GM12878 (cell line): ENCODE data around the gene DNAJC7. TPM values are rescaled to one million over a fixed set of nuclear protein-coding genes. Genes with fewer than 3 reads are reported as not detected.
A peak's percentile ranks its signal among the peaks of the same experiment; 100 is the strongest.

Source experiments
- ATAC-seq: fragments of 200-7000 bp; cut with Tn5 transposase; 3 replicates; pipeline ENCODE4 v1.9.1; 2020; ENCODE audit warnings: mild to moderate bottlenecking, moderate library complexity
- BruUV-seq: library from RNA; stranded (reverse); fragments of 400-500 nt; replicated peaks from 2 replicates; lab custom pipeline; 2021; lab: Mats Ljungman, UMichigan
- CTCF ChIA-PET: fragments of 300-600 bp; sonication (Branson Sonifier 250); formaldehyde crosslinking; extraction: SDS; loops from one replicate; lab custom pipeline; 2021; ENCODE audit warnings: inconsistent platforms; lab: Yijun Ruan, JAX
- POLR2A ChIA-PET: fragments of 350-600 bp; formaldehyde crosslinking; extraction: SDS; loops from one replicate; lab custom pipeline; 2021; ENCODE audit warnings: inconsistent platforms; lab: Charles Lee
- RAD21 ChIA-PET: fragments of 300-600 bp; sonication (Branson Sonifier 250); formaldehyde crosslinking; loops from one replicate; lab custom pipeline; 2023; ENCODE audit warnings: antibody characterized with exemption; ENCODE audit not compliant: unreplicated experiment; lab: Charles Lee
- SMC1A ChIA-PET: fragments of 300-600 bp; sonication (Branson Sonifier 250); formaldehyde crosslinking; loops from one replicate; lab custom pipeline; 2023; ENCODE audit not compliant: unreplicated experiment, uncharacterized antibody; lab: Charles Lee
- DNase-seq: peaks from one replicate; pipeline ENCODE4 v3.0.0-alpha.2; 2011; ENCODE audit warnings: low read depth, low spot score
- FAIRE-seq: peaks from 3 replicates; lab custom pipeline; 2011; peaks lifted over from hg19 to GRCh38; lab: Jason Lieb, UNC
- H2AFZ ChIP-seq: 2 replicates; pipeline ENCODE4 v1.6.0; 2011; ENCODE audit warnings: low read depth, low read length, control low read depth; ENCODE audit not compliant: control insufficient read depth
- H3K27ac ChIP-seq: 2 replicates; pipeline ENCODE4 v1.5.1; 2011; ENCODE audit warnings: control low read depth; ENCODE audit not compliant: control insufficient read depth, insufficient read depth
- H3K27me3 ChIP-seq, 2 experiments: replicated peaks in 1 of 2; 2 replicates each; pipeline versions ENCODE4 v1.6.0 to v1.6.1; 2011; ENCODE audit warnings: low read length in 1 of 2; ENCODE audit not compliant: control insufficient read depth in 2 of 2, insufficient read depth in 2 of 2
- H3K36me3 ChIP-seq, 2 experiments: 2 replicates each; pipeline ENCODE4 v1.5.1; 2011; ENCODE audit warnings: low read length in 1 of 2; ENCODE audit not compliant: control insufficient read depth in 2 of 2, insufficient read depth in 2 of 2
- H3K4me1 ChIP-seq: 2 replicates; pipeline ENCODE4 v1.6.1; 2011; ENCODE audit warnings: mild to moderate bottlenecking, low read length, moderate library complexity, mixed read lengths; ENCODE audit not compliant: control insufficient read depth, insufficient read depth
- H3K4me2 ChIP-seq: 2 replicates; pipeline ENCODE4 v1.6.0; 2011; ENCODE audit warnings: control low read depth; ENCODE audit not compliant: control insufficient read depth, insufficient read depth
- H3K4me3 ChIP-seq: fragments of 200-600 bp; sonication (generic); 2 replicates; pipeline ENCODE4 v1.5.1; 2016
- H3K79me2 ChIP-seq: 2 replicates; pipeline ENCODE4 v1.6.0; 2011; ENCODE audit warnings: low read length; ENCODE audit not compliant: control insufficient read depth, insufficient read depth
- H3K9ac ChIP-seq: 2 replicates; pipeline ENCODE4 v1.8.0; 2011; ENCODE audit warnings: low read length, control low read depth, mixed read lengths; ENCODE audit not compliant: control insufficient read depth, insufficient read depth
- H3K9me3 ChIP-seq: replicated peaks from 3 replicates; pipeline ENCODE4 v1.5.1; 2011; ENCODE audit warnings: mild to moderate bottlenecking, low read length; ENCODE audit not compliant: control insufficient read depth, insufficient read depth
- H4K20me1 ChIP-seq: 2 replicates; pipeline ENCODE4 v1.6.0; 2011; ENCODE audit not compliant: control insufficient read depth, insufficient read depth
- IKZF2 ChIP-seq, 2 experiments: fragments of 450-650 bp; IDR thresholded peaks; 2 replicates each; pipeline ENCODE4 v1.6.1; 2017; ENCODE audit warnings: mild to moderate bottlenecking in 2 of 2, moderate library complexity in 2 of 2
- KDM1A ChIP-seq: fragments of 200-600 bp; sonication (generic); IDR thresholded peaks from 2 replicates; pipeline ENCODE4 v1.6.1; 2016; ENCODE audit warnings: borderline replicate concordance
- MTA3 ChIP-seq: IDR thresholded peaks from 2 replicates; pipeline ENCODE4 v1.6.1; 2012; ENCODE audit warnings: low read length, inconsistent platforms, borderline replicate concordance
- PAX8 ChIP-seq: fragments of 450-650 bp; IDR thresholded peaks from 2 replicates; pipeline ENCODE4 v1.6.1; 2017; ENCODE audit warnings: mild to moderate bottlenecking, moderate library complexity
- RUNX3 ChIP-seq: IDR thresholded peaks from 2 replicates; pipeline ENCODE4 v1.6.1; 2012; ENCODE audit warnings: low read length, inconsistent platforms
- SMARCA5 ChIP-seq: fragments of 450-650 bp; IDR thresholded peaks from 2 replicates; pipeline ENCODE4 v1.6.1; 2017; ENCODE audit warnings: mild to moderate bottlenecking
- ZNF217 ChIP-seq: fragments of 450-650 bp; IDR thresholded peaks from 2 replicates; pipeline ENCODE4 v1.6.1; 2017; ENCODE audit warnings: antibody characterized with exemption, mild to moderate bottlenecking
- WGBS: methylation state at CpG from one replicate; pipeline ENCODE4 v1.1.6; 2016; ENCODE audit warnings: low lambda C conversion rate; ENCODE audit not compliant: insufficient replicate concordance, insufficient coverage; ENCODE audit errors: missing lambda C conversion rate; 5-methylcytosine and 5-hydroxymethylcytosine counted together
- in situ Hi-C: fragments of 300-500 bp; cut with MboI; formaldehyde crosslinking; loops from 9 replicates; pipeline ENCODE4 v1.14.3; 2018; ENCODE audit warnings: mixed read lengths
- intact Hi-C: fragments of 100-400 bp; cut with micrococcal nuclease; formaldehyde crosslinking; loops from one replicate; pipeline ENCODE4 v1.14.2; 2022; ENCODE audit not compliant: unreplicated experiment
- polyA plus RNA-seq, 11 experiments: library from polyadenylated mRNA; depleted of rRNA in 4 of 11; unstranded in 6 of 11; stranded (reverse) in 5 of 11; fragments of >200 nt; fragmentation: Nextera tagmentation in 4 of 11; fragmentation: Illumina TruSeq in 1 of 11; extraction: Ambion mirVana in 4 of 11; extraction: Trizol in 1 of 11; gene quantifications; 1 replicate in 1 of 11; 2 replicates in 10 of 11; pipeline versions ENCODE4 v1.2.1 to v1.2.3, GENCODE V29; 2011 to 2016; ENCODE audit warnings: inconsistent platforms in 2 of 11, missing spikeins in 2 of 11, low read depth in 1 of 11
- total RNA-seq, 4 experiments: library from RNA; depleted of rRNA in 3 of 4; stranded (reverse); fragments of >200 nt in 3 of 4; fragmentation: Illumina TruSeq in 1 of 4; extraction: Trizol in 1 of 4; gene quantifications; 2 replicates each; pipeline versions ENCODE4 v1.2.1 to v1.2.3, GENCODE V29; 2013 to 2021
- TF ChIP-seq, protein P1 (sequence below): fragments of 150-350 bp; IDR thresholded peaks from 2 replicates; pipeline ENCODE4 v1.6.1; 2014; ENCODE audit warnings: mild to moderate bottlenecking, low read depth, low read length

Gene DNAJC7
- total and polyA plus RNA-seq, 10 of the 15 experiments (the other 5 are each of a cell fraction or from before 2014, with no cell fraction given) = 60.1 to 173 (median 94.9) TPM

DNA sequence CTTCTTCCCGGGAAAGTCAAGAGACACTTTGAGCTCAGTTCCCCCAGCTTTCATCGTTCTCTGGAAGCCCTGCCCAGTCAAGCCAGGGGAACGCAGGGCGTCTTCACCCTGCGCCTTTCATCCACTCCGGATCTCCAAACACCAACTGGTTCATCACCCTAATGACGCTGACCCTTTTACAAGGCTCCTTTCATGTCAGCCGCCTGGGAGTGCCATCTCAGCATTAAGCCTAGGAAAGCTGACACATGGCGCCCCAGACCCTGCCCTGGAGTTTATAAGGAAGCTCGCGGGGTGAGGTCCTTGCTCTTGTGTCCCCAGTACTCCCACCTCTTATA is 594 bp upstream of the DNAJC7 start:
- Histone ChIP-seq H3K9ac (peak overlapping the region; percentile 99), H3K9me3 (no peaks in the 10 kb centered on the region), H4K20me1 (no peaks in the 10 kb centered on the region), H3K4me1 (peaks cover 23% of the 10 kb centered on the region), H3K36me3 (no peaks in the 10 kb centered on the region; a peak in 1 of 4 replicates), H3K27ac (peak overlapping the region; percentile 97), H2AFZ (peak overlapping the region; percentile 95), H3K4me3 (peak overlapping the region; percentile 85), H3K27me3 (no peaks in the 10 kb centered on the region), H3K4me2 (peak overlapping the region; percentile 97), H3K79me2 (peaks cover 64% of the 10 kb centered on the region)
- SMC1A ChIA-PET = interaction anchor here (0.7 to 2.5 kb wide), 9 partner anchors 8 to 164 kb away, joined by 3 to 19 read pairs (median 4); partner anchors contain the start of genes CNP and DHX58
- 24% methylated on average over 11 of the region's 11 CpGs for WGBS
- no peak for TF ChIP-seq RUNX3
- 0 out of 4 replicates have a peak, but pooled peaks of 1 of the 2 experiments have one; percentile 5 for TF ChIP-seq IKZF2 (IDR thresholded peaks at IDR 0.05)
- no peak for TF ChIP-seq KDM1A
- no peak for TF ChIP-seq PAX8
- 0 out of 2 replicates have a peak, but pooled peaks have one; percentile 23 for TF ChIP-seq SMARCA5
- BruUV-seq = no TSS peak
- in situ Hi-C loops = loop anchor here (25.0 kb wide), 1 partner anchor 1194 kb away; the partner anchor contains the start of gene TMEM106A
- no peak for DNase-seq
- RAD21 ChIA-PET = interaction anchor here (0.7 to 6.6 kb wide), 12 partner anchors 9 to 164 kb away, joined by 3 to 53 read pairs (median 6); partner anchors contain the start of genes ACLY, CNP and DHX58
- ATAC-seq = peak; percentile 18
- FAIRE-seq = no peak
- CTCF ChIA-PET = interaction anchor here (0.6 to 5.6 kb wide), 22 partner anchors 9 to 389 kb away, joined by 3 to 85 read pairs (median 5); partner anchors contain the start of genes ACLY, CNP, DHX58 and KCNH4
- intact Hi-C loops = loop anchor here (2.0 kb wide), 1 partner anchor 51 kb away; the partner anchor contains the start of gene CNP
- POLR2A ChIA-PET = interaction anchor here (0.5 to 3.2 kb wide), 16 partner anchors 12 to 164 kb away, joined by 3 to 45 read pairs (median 6); partner anchors contain the start of genes CNP, DHX58, KAT2A and KCNH4

DNA sequence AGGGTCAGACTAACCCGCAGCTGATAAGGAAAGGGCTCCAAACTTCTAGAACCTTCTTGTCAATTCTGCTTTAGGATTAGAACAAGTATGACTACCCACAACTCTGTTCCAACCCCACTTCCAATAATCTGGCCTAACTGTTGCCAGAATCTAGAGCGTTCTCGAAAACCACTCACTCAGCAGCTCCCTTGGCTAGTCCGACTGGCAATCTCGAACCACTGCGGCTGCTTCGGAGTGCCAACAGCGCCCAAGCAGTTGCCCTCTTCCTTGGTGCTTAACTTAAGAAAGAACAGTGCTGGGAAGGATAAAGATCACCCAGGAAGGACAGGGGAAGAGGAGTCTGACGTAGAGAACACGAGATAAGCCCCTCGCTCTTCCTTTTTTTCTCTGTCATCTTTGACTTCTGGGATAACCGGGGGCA is 818 bp downstream of the DNAJC7 start:
- Histone ChIP-seq H3K36me3 (no peaks in the 10 kb centered on the region; a peak in 2 of 4 replicates), H2AFZ (peak overlapping the region; percentile 95), H3K4me2 (peak overlapping the region; percentile 68), H3K4me3 (peak overlapping the region; percentile 85), H3K79me2 (peaks cover 75% of the 10 kb centered on the region), H3K27me3 (no peaks in the 10 kb centered on the region), H3K9me3 (no peaks in the 10 kb centered on the region), H3K9ac (peak overlapping the region; percentile 99), H4K20me1 (0 out of 2 replicates have a peak, but pooled peaks cover 4% of the 10 kb centered on the region), H3K27ac (peak overlapping the region; percentile 97), H3K4me1 (peaks cover 23% of the 10 kb centered on the region)
- RAD21 ChIA-PET = interaction anchor here (0.7 to 6.6 kb wide), 8 partner anchors 8 to 165 kb away, joined by 3 to 53 read pairs (median 6); partner anchors contain the start of genes CNP, DHX58 and ODAD4
- DNase-seq = no peak
- FAIRE-seq = no peak
- WGBS = 0% methylated on average over 12 of the region's 12 CpGs
- BruUV-seq = no TSS peak
- SMC1A ChIA-PET = interaction anchor here (0.9 to 1.6 kb wide), 8 partner anchors 10 to 177 kb away, joined by 3 to 8 read pairs (median 3); partner anchors contain the start of gene CNP
- POLR2A ChIA-PET = interaction anchor here (0.9 to 3.2 kb wide), 10 partner anchors 14 to 105 kb away, joined by 3 to 45 read pairs (median 8); partner anchors contain the start of genes ACLY, CNP, DHX58 and KAT2A
- in situ Hi-C loops = loop anchor here (25.0 kb wide), 1 partner anchor 1196 kb away; the partner anchor contains the start of gene TMEM106A
- ATAC-seq = peak; percentile 6; the same call in 1 of the 3 replicates
- no peak for TF ChIP-seq ZNF217
- 0 out of 2 replicates have a peak, but pooled peaks have one; percentile 13 for TF ChIP-seq MTA3
- TF ChIP-seq, protein P1, sequence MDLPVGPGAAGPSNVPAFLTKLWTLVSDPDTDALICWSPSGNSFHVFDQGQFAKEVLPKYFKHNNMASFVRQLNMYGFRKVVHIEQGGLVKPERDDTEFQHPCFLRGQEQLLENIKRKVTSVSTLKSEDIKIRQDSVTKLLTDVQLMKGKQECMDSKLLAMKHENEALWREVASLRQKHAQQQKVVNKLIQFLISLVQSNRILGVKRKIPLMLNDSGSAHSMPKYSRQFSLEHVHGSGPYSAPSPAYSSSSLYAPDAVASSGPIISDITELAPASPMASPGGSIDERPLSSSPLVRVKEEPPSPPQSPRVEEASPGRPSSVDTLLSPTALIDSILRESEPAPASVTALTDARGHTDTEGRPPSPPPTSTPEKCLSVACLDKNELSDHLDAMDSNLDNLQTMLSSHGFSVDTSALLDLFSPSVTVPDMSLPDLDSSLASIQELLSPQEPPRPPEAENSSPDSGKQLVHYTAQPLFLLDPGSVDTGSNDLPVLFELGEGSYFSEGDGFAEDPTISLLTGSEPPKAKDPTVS = peak; percentile 98
- CTCF ChIA-PET = interaction anchor here (0.6 to 4.1 kb wide), 10 partner anchors 10 to 1401 kb away, joined by 3 to 34 read pairs (median 5); partner anchors contain the start of gene DHX58
- intact Hi-C loops = loop anchor here (2.0 kb wide), 1 partner anchor 50 kb away; the partner anchor contains the start of gene CNP
